ENCODE results near the gene MISP. TPM values are rescaled to one million over a fixed set of nuclear protein-coding genes. Genes with fewer than 3 reads are reported as not detected.

The MISP gene
- polyA plus RNA-seq, 2 of the 4 experiments (the other 2 are of a cell fraction), result 46.5 to 62.7 TPM

DNA sequence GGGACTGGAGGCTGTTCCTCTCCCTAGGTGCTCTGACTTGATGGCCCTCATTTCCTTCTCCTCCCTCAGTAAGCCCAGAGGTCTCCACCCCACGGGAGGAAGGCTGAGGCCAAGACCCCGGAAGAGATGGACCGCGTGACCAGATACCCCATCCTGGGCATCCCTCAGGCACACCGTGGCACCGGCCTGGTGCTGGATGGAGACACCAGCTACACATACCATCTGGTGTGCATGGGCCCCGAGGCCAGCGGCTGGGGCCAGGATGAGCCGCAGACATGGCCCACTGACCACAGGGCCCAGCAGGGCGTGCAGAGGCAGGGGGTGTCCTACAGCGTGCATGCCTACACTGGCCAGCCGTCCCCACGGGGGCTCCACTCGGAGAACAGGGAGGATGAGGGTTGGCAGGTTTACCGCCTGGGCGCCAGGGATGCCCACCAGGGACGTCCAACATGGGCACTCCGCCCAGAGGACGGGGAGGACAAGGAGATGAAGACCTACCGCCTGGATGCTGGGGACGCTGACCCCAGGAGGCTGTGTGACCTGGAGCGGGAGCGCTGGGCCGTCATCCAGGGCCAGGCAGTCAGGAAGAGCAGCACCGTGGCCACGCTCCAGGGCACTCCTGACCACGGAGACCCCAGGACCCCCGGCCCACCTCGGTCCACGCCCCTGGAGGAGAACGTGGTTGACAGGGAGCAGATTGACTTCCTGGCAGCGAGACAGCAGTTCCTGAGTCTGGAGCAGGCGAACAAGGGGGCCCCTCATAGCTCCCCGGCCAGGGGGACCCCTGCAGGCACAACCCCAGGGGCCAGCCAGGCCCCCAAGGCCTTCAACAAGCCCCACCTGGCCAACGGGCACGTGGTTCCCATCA is 6.1 kb downstream of the MISP start:
- ChIA-PET POLR2A (no interaction called here), CTCF (no interaction called here)
- FAIRE-seq (no peak), ATAC-seq (no peak), DNase-seq (ENCODE audit: low read depth in 1 of 2, low spot score in 1 of 2) (no peak)
- Histone ChIP-seq H3K9me3 (peaks cover 32% of the 10 kb centered on the region), H3K4me2 (no peak overlapping the region), H3K4me3 (no peak overlapping the region), H3K27ac (peak overlapping the region in 1 of 2 experiments; percentile 4; a peak in 1 of 6 replicates), H3K4me1 (peaks cover 21% of the 10 kb centered on the region)
- no peak for TF ChIP-seq ZSCAN20 (CRISPR knock-in tag; IDR thresholded peaks at IDR 0.05)
- TF ChIP-seq CBX8 (IDR thresholded peaks at IDR 0.05), result no peak
- no peak for TF ChIP-seq NPAS2 (CRISPR knock-in tag; IDR thresholded peaks at IDR 0.05; ENCODE audit: borderline replicate concordance)
- no peak for TF ChIP-seq GATA3 (IDR thresholded peaks at IDR 0.05; ENCODE audit: borderline replicate concordance)
- TF ChIP-seq BHLHE40 (IDR thresholded peaks at IDR 0.05; ENCODE audit: low read depth, low read length), result no peak
- no peak for TF ChIP-seq HEYL (CRISPR knock-in tag; IDR thresholded peaks at IDR 0.05)
- TF ChIP-seq HOXA7 (CRISPR knock-in tag; IDR thresholded peaks at IDR 0.05), result no peak
- TF ChIP-seq, protein P1, sequence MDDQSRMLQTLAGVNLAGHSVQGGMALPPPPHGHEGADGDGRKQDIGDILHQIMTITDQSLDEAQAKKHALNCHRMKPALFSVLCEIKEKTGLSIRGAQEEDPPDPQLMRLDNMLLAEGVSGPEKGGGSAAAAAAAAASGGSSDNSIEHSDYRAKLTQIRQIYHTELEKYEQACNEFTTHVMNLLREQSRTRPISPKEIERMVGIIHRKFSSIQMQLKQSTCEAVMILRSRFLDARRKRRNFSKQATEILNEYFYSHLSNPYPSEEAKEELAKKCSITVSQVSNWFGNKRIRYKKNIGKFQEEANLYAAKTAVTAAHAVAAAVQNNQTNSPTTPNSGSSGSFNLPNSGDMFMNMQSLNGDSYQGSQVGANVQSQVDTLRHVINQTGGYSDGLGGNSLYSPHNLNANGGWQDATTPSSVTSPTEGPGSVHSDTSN (IDR thresholded peaks at IDR 0.05), result no peak
- 94% methylated on average over 22 of the region's 36 CpGs for WGBS (ENCODE audit: missing lambda C conversion rate)

GRCh38 chr19:757811-758668 is 7.1 kb downstream of the MISP start:
- Histone ChIP-seq H3K27ac (no peak overlapping the region), H3K4me3 (no peak overlapping the region), H3K9me3 (peaks cover 32% of the 10 kb centered on the region), H3K4me2 (no peak overlapping the region), H3K4me1 (peaks cover 21% of the 10 kb centered on the region)
- TF ChIP-seq MYC (IDR thresholded peaks at IDR 0.05; ENCODE audit: borderline replicate concordance, low read length), result no peak
- no peak for TF ChIP-seq SMC3 (IDR thresholded peaks at IDR 0.05)
- TF ChIP-seq HOXB13 (CRISPR knock-in tag; IDR thresholded peaks at IDR 0.05; ENCODE audit: low read depth), result no peak
- no peak for TF ChIP-seq KDM5A (IDR thresholded peaks at IDR 0.05)
- no peak for TF ChIP-seq ZFP36 (IDR thresholded peaks at IDR 0.05; ENCODE audit: borderline replicate concordance, partially characterized antibody)
- TF ChIP-seq EHF (CRISPR knock-in tag; IDR thresholded peaks at IDR 0.05), result no peak
- no peak for TF ChIP-seq POLR2A (IDR thresholded peaks at IDR 0.05; ENCODE audit: low read length)
- no peak for TF ChIP-seq ATOH8 (CRISPR knock-in tag; IDR thresholded peaks at IDR 0.05; ENCODE audit: low read depth)
- no peak for TF ChIP-seq FOXS1 (CRISPR knock-in tag; IDR thresholded peaks at IDR 0.05)
- no peak for TF ChIP-seq RAD21 (conservative IDR thresholded peaks at IDR 0.05 in 1 of 2, IDR thresholded peaks at IDR 0.05 in 1 of 2)
- TF ChIP-seq CHD2 (IDR thresholded peaks at IDR 0.05; ENCODE audit: low read length, partially characterized antibody), result no peak
- TF ChIP-seq BHLHE40 (IDR thresholded peaks at IDR 0.05; ENCODE audit: low read depth, low read length), result no peak
- TF ChIP-seq, protein P2, sequence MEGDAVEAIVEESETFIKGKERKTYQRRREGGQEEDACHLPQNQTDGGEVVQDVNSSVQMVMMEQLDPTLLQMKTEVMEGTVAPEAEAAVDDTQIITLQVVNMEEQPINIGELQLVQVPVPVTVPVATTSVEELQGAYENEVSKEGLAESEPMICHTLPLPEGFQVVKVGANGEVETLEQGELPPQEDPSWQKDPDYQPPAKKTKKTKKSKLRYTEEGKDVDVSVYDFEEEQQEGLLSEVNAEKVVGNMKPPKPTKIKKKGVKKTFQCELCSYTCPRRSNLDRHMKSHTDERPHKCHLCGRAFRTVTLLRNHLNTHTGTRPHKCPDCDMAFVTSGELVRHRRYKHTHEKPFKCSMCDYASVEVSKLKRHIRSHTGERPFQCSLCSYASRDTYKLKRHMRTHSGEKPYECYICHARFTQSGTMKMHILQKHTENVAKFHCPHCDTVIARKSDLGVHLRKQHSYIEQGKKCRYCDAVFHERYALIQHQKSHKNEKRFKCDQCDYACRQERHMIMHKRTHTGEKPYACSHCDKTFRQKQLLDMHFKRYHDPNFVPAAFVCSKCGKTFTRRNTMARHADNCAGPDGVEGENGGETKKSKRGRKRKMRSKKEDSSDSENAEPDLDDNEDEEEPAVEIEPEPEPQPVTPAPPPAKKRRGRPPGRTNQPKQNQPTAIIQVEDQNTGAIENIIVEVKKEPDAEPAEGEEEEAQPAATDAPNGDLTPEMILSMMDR (IDR thresholded peaks at IDR 0.05), result no peak
- TF ChIP-seq ZNF302 (CRISPR knock-in tag; IDR thresholded peaks at IDR 0.05), result no peak
- no peak for TF ChIP-seq SREBF2 (IDR thresholded peaks at IDR 0.05)
- no peak for TF ChIP-seq HOXA7 (CRISPR knock-in tag; IDR thresholded peaks at IDR 0.05)
- no peak for TF ChIP-seq JUNB (IDR thresholded peaks at IDR 0.05)
- CTCF ChIA-PET, result interaction anchor here (0.9 kb wide), 1 partner anchor 13 kb away, joined by 3 read pairs; no protein-coding TSS in a partner anchor
- POLR2A ChIA-PET, result no interaction called here
- ATAC-seq (no peak), FAIRE-seq (no peak), DNase-seq (ENCODE audit: low read depth in 1 of 2, low spot score in 1 of 2) (no peak)
- WGBS (ENCODE audit: missing lambda C conversion rate), result 99% methylated on average over 15 of the region's 50 CpGs
